ENCODE results near the gene NAP1L4.

Gene NAP1L4

GRCh38 chr11:2995031-2995561 lies 3.0 kb upstream of the NAP1L4 start:
- TF ChIP-seq CTCF (IDR thresholded peaks at IDR 0.05; ENCODE audit: low read depth, low read length) = no peak
- no peak overlapping the region for H3K4me3 ChIP-seq (replicated peaks in 1 of 2; ENCODE audit: low read depth in 2 of 2, low read length in 2 of 2)
- DNase-seq (ENCODE audit: low read depth in 2 of 2) = no peak

DNA sequence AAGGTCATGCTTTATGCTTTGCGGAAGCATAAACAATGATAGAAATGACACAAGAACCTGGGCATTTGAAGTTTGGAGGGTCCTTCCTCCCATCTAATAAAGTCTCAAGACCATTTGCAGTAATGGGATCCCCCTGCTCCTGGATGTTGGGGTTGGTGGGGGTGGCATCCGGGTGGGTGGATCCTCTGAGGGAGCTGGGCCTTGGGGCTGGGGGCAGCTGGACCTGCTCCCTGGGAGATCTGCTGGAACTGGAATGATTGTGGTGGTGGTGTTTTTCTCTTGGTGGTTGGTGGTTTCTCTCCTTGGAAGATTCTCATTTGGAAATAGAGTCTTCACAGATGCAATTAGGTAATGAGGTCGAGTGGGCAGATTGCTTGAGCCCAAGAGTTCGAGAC lies 2.2 kb upstream of the NAP1L4 start:
- no peak overlapping the region for H3K4me3 ChIP-seq (replicated peaks in 1 of 2; ENCODE audit: low read depth in 2 of 2, low read length in 2 of 2)
- DNase-seq (ENCODE audit: low read depth in 2 of 2) = no peak
- no peak for TF ChIP-seq CTCF (IDR thresholded peaks at IDR 0.05; ENCODE audit: low read depth, low read length)

GRCh38 chr11:2992997-2993325 lies 832 bp upstream of the NAP1L4 start:
- H3K4me3 ChIP-seq (replicated peaks in 1 of 2; ENCODE audit: low read depth in 2 of 2, low read length in 2 of 2) = peak overlapping the region; percentile 71 to 87
- DNase-seq (ENCODE audit: low read depth in 2 of 2) = no peak

DNA sequence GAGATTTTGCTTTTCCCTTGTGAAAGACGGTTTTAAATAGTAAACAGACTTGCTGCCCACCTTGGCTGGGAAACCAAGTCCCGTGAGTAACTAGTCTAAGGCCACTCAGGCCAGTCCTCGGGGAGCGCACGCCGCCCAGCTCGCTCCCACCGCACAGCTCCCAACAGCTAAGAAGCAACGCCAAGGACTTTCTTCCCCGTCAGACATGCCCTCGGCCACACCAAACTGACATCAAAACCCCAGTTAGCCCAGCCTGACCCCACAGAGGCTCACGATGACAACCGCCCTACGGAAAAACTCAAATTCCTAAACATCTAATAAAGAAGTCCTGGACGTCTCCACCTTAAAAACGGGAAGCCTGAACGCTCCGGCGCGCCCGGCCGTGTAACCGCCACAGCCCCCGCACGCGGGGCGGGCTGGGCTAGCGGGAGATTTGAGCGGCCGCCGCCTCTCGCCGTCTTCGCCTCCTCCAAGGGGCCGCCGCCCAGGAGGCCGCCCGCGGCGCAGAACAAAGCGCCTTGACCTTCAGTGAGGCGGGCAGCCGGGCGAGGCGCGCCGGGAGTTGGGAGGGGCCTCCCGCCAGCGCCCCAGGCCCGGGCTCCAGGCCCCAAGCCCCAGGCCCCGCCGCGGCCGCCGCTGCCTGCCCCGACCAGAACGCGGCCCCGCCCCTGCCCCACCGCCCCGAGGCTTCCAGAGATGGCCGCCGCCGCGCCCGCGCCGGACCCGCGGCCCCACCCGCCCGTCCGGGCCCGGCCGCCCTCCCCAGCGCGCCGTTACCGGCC lies 486 bp downstream of the NAP1L4 start:
- peak; percentile 48 to 57 for DNase-seq (ENCODE audit: low read depth in 2 of 2)

More at GRCh38 chr11:2992997-2993325, 832 bp upstream of the NAP1L4 start:
- TF ChIP-seq CTCF (IDR thresholded peaks at IDR 0.05; ENCODE audit: low read depth, low read length) = no peak

GRCh38 chr11:2990617-2991451 lies 1.3 kb downstream of the NAP1L4 start:
- TF ChIP-seq CTCF (IDR thresholded peaks at IDR 0.05; ENCODE audit: low read depth, low read length) = no peak
- peak overlapping the region; percentile 76 to 87 for H3K4me3 ChIP-seq (replicated peaks in 1 of 2; ENCODE audit: low read depth in 2 of 2, low read length in 2 of 2)
- no peak for DNase-seq (ENCODE audit: low read depth in 2 of 2)

More for the DNA sequence above, 486 bp downstream of the NAP1L4 start:
- H3K4me3 ChIP-seq (replicated peaks in 1 of 2; ENCODE audit: low read depth in 2 of 2, low read length in 2 of 2) = peak overlapping the region; percentile 76 to 87
- TF ChIP-seq CTCF (IDR thresholded peaks at IDR 0.05; ENCODE audit: low read depth, low read length) = no peak

DNA sequence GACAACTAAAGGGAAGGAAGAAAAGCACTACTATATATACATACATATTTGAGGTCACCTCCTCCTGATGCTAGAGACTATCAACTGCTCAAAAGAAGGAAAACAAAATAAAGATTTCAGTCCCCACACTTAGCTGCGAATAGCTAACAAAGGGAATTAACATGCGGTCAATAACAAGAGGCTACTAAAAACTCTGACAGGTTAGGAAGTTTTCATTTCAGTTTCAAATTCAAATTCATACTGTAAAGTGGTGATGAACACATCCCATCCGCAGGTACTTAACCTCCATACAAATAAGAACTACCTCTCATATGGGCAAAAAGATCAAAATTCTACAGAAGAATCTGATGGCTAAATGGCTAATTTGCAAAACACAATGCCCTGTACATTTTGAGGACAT lies 2.6 kb downstream of the NAP1L4 start:
- no peak for DNase-seq (ENCODE audit: low read depth in 2 of 2)
- H3K4me3 ChIP-seq (replicated peaks in 1 of 2; ENCODE audit: low read depth in 2 of 2, low read length in 2 of 2) = peak overlapping the region in 1 of 2 donors; percentile 33
- no peak for TF ChIP-seq CTCF (IDR thresholded peaks at IDR 0.05; ENCODE audit: low read depth, low read length)
